ENCODE measurements around the gene RAET1G.
A peak's percentile ranks its signal among the peaks of the same experiment; 100 is the strongest.
"Not testable (repeated sequence)": the region's sequence is repeated elsewhere in the genome, so short reads cannot be mapped to it uniquely, and the experiment has no call there.

Gene RAET1G

DNA sequence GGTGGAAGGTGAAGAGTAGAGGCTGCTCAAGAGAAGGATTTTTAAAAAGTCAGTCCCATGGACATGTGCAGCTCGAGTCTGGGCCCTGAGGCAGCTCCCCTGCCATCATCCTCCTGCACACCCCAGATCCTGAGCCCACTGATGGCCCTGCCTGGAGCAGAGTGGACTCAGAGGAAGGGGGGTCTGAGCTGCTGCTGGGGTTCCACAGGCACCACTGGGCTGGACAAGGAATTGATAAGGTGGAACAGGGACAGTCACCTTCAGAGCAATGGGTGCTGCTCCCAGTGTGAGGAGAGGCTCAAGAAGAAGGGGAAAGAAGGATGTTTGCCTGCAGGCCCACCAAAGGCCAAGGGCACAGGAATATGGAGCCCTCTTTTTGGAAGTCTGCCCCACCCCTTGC, 25.1 kb upstream of the RAET1G start:
- H3K4me3 ChIP-seq (ENCODE audit: low read depth, low read length) = no peak overlapping the region
- in situ Hi-C loops (cut with HindIII; ENCODE audit: low sequenced_read_pairs) = no loop called here
- DNase-seq (ENCODE audit: low read depth, low spot score) = no peak
- TF ChIP-seq, protein P1, sequence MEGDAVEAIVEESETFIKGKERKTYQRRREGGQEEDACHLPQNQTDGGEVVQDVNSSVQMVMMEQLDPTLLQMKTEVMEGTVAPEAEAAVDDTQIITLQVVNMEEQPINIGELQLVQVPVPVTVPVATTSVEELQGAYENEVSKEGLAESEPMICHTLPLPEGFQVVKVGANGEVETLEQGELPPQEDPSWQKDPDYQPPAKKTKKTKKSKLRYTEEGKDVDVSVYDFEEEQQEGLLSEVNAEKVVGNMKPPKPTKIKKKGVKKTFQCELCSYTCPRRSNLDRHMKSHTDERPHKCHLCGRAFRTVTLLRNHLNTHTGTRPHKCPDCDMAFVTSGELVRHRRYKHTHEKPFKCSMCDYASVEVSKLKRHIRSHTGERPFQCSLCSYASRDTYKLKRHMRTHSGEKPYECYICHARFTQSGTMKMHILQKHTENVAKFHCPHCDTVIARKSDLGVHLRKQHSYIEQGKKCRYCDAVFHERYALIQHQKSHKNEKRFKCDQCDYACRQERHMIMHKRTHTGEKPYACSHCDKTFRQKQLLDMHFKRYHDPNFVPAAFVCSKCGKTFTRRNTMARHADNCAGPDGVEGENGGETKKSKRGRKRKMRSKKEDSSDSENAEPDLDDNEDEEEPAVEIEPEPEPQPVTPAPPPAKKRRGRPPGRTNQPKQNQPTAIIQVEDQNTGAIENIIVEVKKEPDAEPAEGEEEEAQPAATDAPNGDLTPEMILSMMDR (IDR thresholded peaks at IDR 0.05; ENCODE audit: low read depth, low read length) = no peak

DNA sequence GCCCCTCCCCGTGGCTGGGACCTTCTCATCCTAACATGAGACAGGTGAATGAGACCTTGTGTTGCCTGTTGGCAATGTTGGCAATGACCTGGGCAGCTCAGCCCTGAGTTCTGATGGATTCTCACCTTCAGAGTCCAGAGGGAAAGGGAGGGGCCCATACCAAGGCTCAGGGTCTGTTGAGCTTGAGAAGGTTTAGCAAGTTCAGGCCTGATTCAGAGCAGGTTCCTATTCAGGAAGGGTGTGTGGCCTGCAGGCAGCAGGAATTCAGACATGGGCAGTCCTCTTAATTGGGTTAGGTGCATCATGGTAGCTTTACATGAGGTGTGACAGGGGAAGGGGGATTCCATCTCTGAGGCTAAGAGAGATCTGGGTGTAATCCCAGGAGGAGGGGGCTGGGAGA, 24.6 kb upstream of the RAET1G start:
- DNase-seq (ENCODE audit: low read depth, low spot score); H3K4me3 ChIP-seq (ENCODE audit: low read depth, low read length); in situ Hi-C loops (cut with HindIII; ENCODE audit: low sequenced_read_pairs): not testable (repeated sequence)

DNA sequence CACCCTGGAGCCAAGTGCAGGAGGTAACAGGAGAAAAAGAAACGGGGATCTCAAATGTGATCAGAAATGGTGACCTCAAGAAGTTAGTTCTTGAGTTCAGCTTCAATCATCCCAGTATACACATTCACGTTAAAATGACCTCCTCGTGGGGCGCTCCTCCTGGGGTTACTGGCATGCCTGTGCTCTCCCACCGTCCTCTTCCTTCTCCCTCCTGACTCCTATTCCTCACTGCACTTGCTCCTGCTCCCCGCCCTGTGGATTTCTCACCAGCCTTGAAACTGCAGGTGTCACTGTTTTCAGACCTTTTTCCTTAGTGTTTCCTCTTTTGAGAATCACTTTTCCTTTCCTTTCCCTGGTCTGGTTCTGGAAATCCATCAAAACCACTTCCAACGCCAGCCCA, 23.7 kb upstream of the RAET1G start:
- in situ Hi-C loops (cut with HindIII; ENCODE audit: low sequenced_read_pairs); H3K4me3 ChIP-seq (ENCODE audit: low read depth, low read length); DNase-seq (ENCODE audit: low read depth, low spot score): not testable (repeated sequence)

DNA sequence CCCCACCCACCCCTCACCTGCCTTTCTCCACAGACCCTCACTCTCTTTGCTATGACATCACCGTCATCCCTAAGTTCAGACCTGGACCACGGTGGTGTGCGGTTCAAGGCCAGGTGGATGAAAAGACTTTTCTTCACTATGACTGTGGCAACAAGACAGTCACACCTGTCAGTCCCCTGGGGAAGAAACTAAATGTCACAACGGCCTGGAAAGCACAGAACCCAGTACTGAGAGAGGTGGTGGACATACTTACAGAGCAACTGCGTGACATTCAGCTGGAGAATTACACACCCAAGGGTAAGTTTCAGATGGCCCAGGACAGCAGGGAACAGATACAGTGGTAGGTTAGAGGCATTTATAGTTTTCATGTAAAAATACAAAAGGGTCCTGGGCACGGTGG, 22.4 kb upstream of the RAET1G start:
- DNase-seq (ENCODE audit: low read depth, low spot score); in situ Hi-C loops (cut with HindIII; ENCODE audit: low sequenced_read_pairs); H3K4me3 ChIP-seq (ENCODE audit: low read depth, low read length): not testable (repeated sequence)

DNA sequence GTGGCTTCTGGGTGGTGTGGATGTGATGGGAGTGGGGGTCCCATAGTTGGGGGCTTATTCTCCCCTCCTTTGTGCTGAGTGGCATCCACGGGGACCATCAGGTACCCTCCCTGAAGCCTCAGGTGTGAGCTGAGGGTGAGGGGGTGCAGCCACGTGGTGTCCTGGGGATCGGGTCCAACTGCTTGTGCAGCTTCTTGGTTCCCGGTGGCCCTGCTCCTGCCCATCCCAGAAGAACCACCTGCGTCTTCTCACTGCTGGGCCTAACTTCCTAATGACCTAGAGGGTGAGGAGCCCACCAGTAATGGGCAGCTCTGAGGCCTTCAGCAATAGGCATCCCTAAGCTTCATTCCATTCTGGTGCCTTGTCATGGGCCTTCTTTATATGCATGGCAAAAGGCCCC, 20.4 kb upstream of the RAET1G start:
- H3K4me3 ChIP-seq (ENCODE audit: low read depth, low read length); DNase-seq (ENCODE audit: low read depth, low spot score); in situ Hi-C loops (cut with HindIII; ENCODE audit: low sequenced_read_pairs): not testable (repeated sequence)

DNA sequence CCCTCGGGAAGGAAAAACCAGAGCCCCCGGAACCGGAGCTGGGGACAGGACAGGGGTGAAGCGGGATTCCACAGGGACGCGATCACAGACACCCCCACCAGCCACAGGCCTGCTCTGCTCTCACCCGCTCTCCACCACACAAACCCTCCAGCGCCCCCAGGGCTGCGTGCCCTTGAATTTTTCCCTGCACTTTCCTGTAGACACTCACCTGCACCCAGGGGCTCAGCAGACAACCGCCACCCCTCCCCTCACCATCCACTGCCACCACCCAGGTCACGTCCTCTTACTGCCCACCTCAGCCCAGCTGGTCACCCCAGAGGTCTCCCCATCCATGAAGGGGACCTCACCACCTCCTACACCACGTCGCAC, 19.5 kb upstream of the RAET1G start:
- peak overlapping the region; percentile 78 for H3K4me3 ChIP-seq (ENCODE audit: low read depth, low read length)
- TF ChIP-seq, protein P1 (IDR thresholded peaks at IDR 0.05; ENCODE audit: low read depth, low read length) = no peak
- no peak for DNase-seq (ENCODE audit: low read depth, low spot score)
- in situ Hi-C loops (cut with HindIII; ENCODE audit: low sequenced_read_pairs) = no loop called here

DNA sequence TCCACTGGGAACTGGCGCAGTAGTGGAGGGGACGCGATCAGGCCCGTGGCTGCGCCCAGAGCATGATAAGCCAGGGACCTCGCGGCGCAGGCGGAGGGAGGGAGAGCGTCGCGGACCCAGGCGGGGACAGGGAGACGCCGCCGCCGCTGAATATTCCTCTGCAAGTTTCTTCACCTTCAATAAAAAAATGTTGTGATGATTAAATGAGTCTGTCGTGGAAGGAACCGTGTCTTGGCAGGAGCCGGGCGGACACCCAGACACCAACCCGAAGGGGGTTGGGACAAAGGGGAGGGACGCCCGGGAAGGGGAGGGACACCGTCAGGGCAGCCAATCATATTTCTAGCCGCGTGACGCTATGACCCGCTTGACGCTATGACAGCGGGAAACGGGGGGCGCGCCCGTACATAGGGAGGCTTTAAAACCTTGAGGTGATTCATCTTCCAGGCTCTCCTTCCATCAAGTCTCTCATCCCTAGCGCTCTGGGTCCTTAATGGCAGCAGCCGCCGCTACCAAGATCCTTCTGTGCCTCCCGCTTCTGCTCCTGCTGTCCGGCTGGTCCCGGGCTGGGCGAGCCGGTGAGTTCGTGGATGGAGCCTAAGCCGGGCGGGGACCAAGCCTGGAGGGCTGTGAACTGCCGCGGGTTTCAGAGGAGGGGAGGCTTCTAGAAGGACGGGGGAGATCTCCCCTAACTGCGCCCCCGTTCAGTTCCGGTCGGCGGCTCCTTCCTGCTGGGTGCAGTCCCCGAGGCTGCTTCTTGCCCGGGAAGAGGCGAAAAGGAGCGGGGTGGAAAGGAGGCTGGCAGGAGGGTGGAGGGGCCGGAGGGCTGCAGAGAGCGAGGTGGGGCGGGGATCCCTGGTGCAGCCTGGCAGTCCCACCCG, 18.9 kb upstream of the RAET1G start, which contains the start of gene ULBP2:
ULBP2 (plus strand) TSS at position 432 of the 878 bp plus-strand sequence; CDS start at position 491, 59 bp downstream.
- TF ChIP-seq, protein P1 (IDR thresholded peaks at IDR 0.05; ENCODE audit: low read depth, low read length) = no peak
- in situ Hi-C loops (cut with HindIII; ENCODE audit: low sequenced_read_pairs) = no loop called here
- peak within 1 kb of the TSS; percentile 78 for H3K4me3 ChIP-seq (ENCODE audit: low read depth, low read length)
- peak; percentile 96 for DNase-seq (ENCODE audit: low read depth, low spot score)

DNA sequence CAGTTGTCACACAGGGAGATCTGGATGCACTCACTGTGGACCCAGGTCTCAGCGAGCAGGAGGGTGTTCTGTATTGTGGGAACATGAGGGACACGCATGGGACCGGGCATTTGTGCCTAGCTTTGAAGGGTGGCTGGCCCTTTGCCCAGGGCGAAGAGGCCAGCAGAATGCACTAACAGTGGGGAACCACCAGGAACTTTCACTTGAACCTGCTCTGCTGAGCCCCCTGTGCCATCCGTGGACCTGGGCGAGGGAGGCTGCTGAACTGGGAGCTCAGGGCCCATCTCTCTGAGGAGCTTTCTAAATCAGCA, 17.7 kb upstream of the RAET1G start:
- in situ Hi-C loops (cut with HindIII; ENCODE audit: low sequenced_read_pairs) = no loop called here
- DNase-seq (ENCODE audit: low read depth, low spot score) = no peak
- TF ChIP-seq, protein P1 (IDR thresholded peaks at IDR 0.05; ENCODE audit: low read depth, low read length) = no peak
- H3K4me3 ChIP-seq (ENCODE audit: low read depth, low read length) = no peak overlapping the region

All from astrocyte of the spinal cord (primary cell).